Measurements from ENCODE around the gene WFIKKN2. TPM values are rescaled to one million over a fixed set of nuclear protein-coding genes. Genes with fewer than 3 reads are reported as not detected.

Gene WFIKKN2
- 0.32 TPM for polyA plus RNA-seq (2012; ENCODE audit: insufficient read depth, insufficient read length, low read depth)

GRCh38 chr17:50835301-50836234 lies at the start of gene WFIKKN2:
Gene WFIKKN2 (plus strand): TSS chr17:50835586. CDS start chr17:50835938, 352 bp downstream.
- no peak for TF ChIP-seq CTCF (IDR thresholded peaks at IDR 0.05; ENCODE audit: low read depth, low read length)
- Histone ChIP-seq H3K9me3 (no peaks in the 10 kb centered on the region), H3K4me1 (peaks cover 20% of the 10 kb centered on the region), H3K4me3 (ENCODE audit: low read depth, low read length) (no peak within 1 kb of the TSS), H3K36me3 (no peaks in the 10 kb centered on the region), H3K27me3 (no peaks in the 10 kb centered on the region)
- no peak for DNase-seq

GRCh38 chr17:50785946-50786570 lies 49.3 kb upstream of the WFIKKN2 start:
- H3K4me1 ChIP-seq, result no peaks in the 10 kb centered on the region
- no peaks in the 10 kb centered on the region for H3K9me3 ChIP-seq
- H3K4me3 ChIP-seq (ENCODE audit: low read depth, low read length), result no peak overlapping the region
- no peak for TF ChIP-seq CTCF (IDR thresholded peaks at IDR 0.05; ENCODE audit: low read depth, low read length)
- no peaks in the 10 kb centered on the region for H3K27me3 ChIP-seq
- no peak for DNase-seq
- no peaks in the 10 kb centered on the region for H3K36me3 ChIP-seq

GRCh38 chr17:50787106-50787505 lies 48.3 kb upstream of the WFIKKN2 start:
- H3K9me3 ChIP-seq, result no peaks in the 10 kb centered on the region
- DNase-seq, result no peak
- TF ChIP-seq CTCF (IDR thresholded peaks at IDR 0.05; ENCODE audit: low read depth, low read length), result no peak
- no peak overlapping the region for H3K4me3 ChIP-seq (ENCODE audit: low read depth, low read length)
- H3K36me3 ChIP-seq, result no peaks in the 10 kb centered on the region
- no peaks in the 10 kb centered on the region for H3K4me1 ChIP-seq
- H3K27me3 ChIP-seq, result no peaks in the 10 kb centered on the region

- no peaks in the 10 kb centered on the region for H3K4me1 ChIP-seq
- H3K36me3 ChIP-seq, result no peaks in the 10 kb centered on the region
- H3K9me3 ChIP-seq, result no peaks in the 10 kb centered on the region
- H3K27me3 ChIP-seq, result no peaks in the 10 kb centered on the region
- no peak for DNase-seq
- H3K4me3 ChIP-seq (ENCODE audit: low read depth, low read length), result no peak overlapping the region
- no peak for TF ChIP-seq CTCF (IDR thresholded peaks at IDR 0.05; ENCODE audit: low read depth, low read length)
These were observed 44.8 kb upstream of the WFIKKN2 start for GRCh38 chr17:50790618-50791017.

GRCh38 chr17:50792132-50792531 lies 43.3 kb upstream of the WFIKKN2 start:
- no peak for TF ChIP-seq CTCF (IDR thresholded peaks at IDR 0.05; ENCODE audit: low read depth, low read length)
- no peaks in the 10 kb centered on the region for H3K9me3 ChIP-seq
- no peaks in the 10 kb centered on the region for H3K27me3 ChIP-seq
- no peak for DNase-seq
- no peak overlapping the region for H3K4me3 ChIP-seq (ENCODE audit: low read depth, low read length)
- no peaks in the 10 kb centered on the region for H3K36me3 ChIP-seq
- H3K4me1 ChIP-seq, result peaks cover 2% of the 10 kb centered on the region

- H3K4me1 ChIP-seq, result peaks cover 6% of the 10 kb centered on the region
- no peak for DNase-seq
- no peak for TF ChIP-seq CTCF (IDR thresholded peaks at IDR 0.05; ENCODE audit: low read depth, low read length)
- H3K9me3 ChIP-seq, result no peaks in the 10 kb centered on the region
- H3K4me3 ChIP-seq (ENCODE audit: low read depth, low read length), result no peak overlapping the region
- H3K36me3 ChIP-seq, result no peaks in the 10 kb centered on the region
- H3K27me3 ChIP-seq, result no peaks in the 10 kb centered on the region
These were observed 42.4 kb upstream of the WFIKKN2 start for GRCh38 chr17:50793007-50793406.
